ENCODE data around the gene ZNF555.

DNA sequence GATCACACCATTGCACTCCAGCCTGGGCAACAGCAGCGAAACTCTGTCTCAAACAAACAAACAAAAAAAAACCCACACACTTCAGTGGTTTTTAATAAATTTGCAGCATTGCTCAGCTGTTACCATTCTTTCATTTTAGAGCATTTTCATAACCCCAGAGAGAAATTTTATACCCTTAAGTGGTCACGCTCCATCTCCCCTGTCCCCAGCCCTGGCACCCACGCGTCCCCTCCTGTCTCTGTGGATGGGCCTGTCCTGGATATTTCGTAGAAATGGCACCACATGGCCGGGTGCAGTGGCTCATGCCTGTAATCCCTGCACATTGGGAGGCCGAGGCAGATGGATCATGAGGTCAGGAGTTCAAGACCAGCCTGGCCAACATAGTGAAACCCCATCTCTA lies 48.1 kb upstream of the ZNF555 start:
- TF ChIP-seq POLR2A (IDR thresholded peaks at IDR 0.05) = no peak
- no peak for TF ChIP-seq CTCF (IDR thresholded peaks at IDR 0.05)
- TF ChIP-seq POLR2AphosphoS5 (IDR thresholded peaks at IDR 0.05) = no peak
- TF ChIP-seq EP300 (IDR thresholded peaks at IDR 0.05) = no peak

Data from upper lobe of left lung (tissue), 4 donors.